OCI-LY7 (cell line): ENCODE results near the gene RPH3AL.

Source experiments
- EZH2phosphoT487 ChIP-seq: fragments of 200-600 bp; sonication (generic); IDR thresholded peaks from 2 replicates; pipeline ENCODE4 v1.6.1; 2018; ENCODE audit warnings: low read depth, borderline replicate concordance, mild to moderate bottlenecking, mixed run types, antibody characterized with exemption, low read length, moderate library complexity, mixed read lengths
- TF ChIP-seq, protein P1 (sequence below): fragments of 200-600 bp; sonication (generic); conservative IDR thresholded peaks from 2 replicates; pipeline ENCODE4 v1.5.1; 2014; ENCODE audit warnings: mild to moderate bottlenecking, antibody characterized with exemption, low read length, moderate library complexity, mixed read lengths

DNA sequence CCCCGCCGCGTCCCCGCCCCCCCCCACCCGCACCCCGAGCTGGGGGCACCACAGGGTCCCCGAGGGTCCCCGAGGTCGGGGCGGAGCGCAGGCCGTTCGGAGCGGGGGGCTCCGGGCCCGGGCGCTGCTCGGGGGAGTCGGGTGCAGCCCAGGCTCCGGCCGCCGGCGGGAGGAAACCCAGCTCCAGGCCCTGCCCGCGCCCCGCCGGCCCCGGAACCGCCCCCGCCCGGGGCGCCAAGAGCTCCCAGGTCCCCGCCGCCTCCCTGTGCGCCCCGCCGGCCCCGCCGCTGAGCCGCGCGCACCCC, 33.2 kb upstream of the RPH3AL start:
- TF ChIP-seq, protein P1, sequence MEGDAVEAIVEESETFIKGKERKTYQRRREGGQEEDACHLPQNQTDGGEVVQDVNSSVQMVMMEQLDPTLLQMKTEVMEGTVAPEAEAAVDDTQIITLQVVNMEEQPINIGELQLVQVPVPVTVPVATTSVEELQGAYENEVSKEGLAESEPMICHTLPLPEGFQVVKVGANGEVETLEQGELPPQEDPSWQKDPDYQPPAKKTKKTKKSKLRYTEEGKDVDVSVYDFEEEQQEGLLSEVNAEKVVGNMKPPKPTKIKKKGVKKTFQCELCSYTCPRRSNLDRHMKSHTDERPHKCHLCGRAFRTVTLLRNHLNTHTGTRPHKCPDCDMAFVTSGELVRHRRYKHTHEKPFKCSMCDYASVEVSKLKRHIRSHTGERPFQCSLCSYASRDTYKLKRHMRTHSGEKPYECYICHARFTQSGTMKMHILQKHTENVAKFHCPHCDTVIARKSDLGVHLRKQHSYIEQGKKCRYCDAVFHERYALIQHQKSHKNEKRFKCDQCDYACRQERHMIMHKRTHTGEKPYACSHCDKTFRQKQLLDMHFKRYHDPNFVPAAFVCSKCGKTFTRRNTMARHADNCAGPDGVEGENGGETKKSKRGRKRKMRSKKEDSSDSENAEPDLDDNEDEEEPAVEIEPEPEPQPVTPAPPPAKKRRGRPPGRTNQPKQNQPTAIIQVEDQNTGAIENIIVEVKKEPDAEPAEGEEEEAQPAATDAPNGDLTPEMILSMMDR, result no peak
- no peak for TF ChIP-seq EZH2phosphoT487
